B cell (primary cell): ENCODE results near the gene CEP128. TPM values are rescaled to one million over a fixed set of nuclear protein-coding genes. Genes with fewer than 3 reads are reported as not detected.

ENCODE experiments used
- ATAC-seq: fragments of 200-7000 bp; cut with Tn5 transposase; one replicate; pipeline ENCODE4 v1.10.0; 2021; ENCODE audit warnings: low read depth, mild to moderate bottlenecking, moderate number of reproducible peaks, moderate library complexity
- CTCF ChIA-PET: fragments of 350-600 bp; sonication (Branson Sonifier 250); formaldehyde crosslinking; loops from one replicate; lab custom pipeline; 2021; ENCODE audit warnings: antibody characterized with exemption, inconsistent platforms; lab: Charles Lee
- POLR2A ChIA-PET: fragments of 350-600 bp; sonication (Branson Sonifier 250); formaldehyde crosslinking; loops from one replicate; lab custom pipeline; 2021; ENCODE audit warnings: antibody characterized with exemption; lab: Charles Lee
- DNase-seq: peaks from one replicate; pipeline ENCODE4 v3.0.0; 2013
- H2AFZ ChIP-seq: 2 replicates; pipeline ENCODE4 v1.6.1; 2012; ENCODE audit warnings: mild to moderate bottlenecking, low read depth, low read length; ENCODE audit not compliant: insufficient read depth, poor library complexity, severe bottlenecking
- H3K27ac ChIP-seq, 2 donors: 1 replicate in 1 of 2; 2 replicates in 1 of 2; pipeline ENCODE4 v1.5.1; 2012 to 2013; ENCODE audit warnings: low read length in 2 of 2, mild to moderate bottlenecking in 2 of 2, moderate library complexity in 1 of 2
- H3K27me3 ChIP-seq, 4 experiments: fragments of 200-600 bp in 1 of 4; sonication (generic) in 1 of 4; replicated peaks in 1 of 4; 1 replicate in 2 of 4; 2 replicates in 2 of 4; pipeline versions ENCODE4 v1.6.1 to v1.7.0; 2013 to 2016; ENCODE audit warnings: low read length in 3 of 4, mild to moderate bottlenecking in 2 of 4, mixed read lengths in 1 of 4, moderate library complexity in 1 of 4; ENCODE audit not compliant: insufficient read depth in 4 of 4, control insufficient read depth in 3 of 4; ENCODE audit errors: control extremely low read depth in 1 of 4
- H3K36me3 ChIP-seq, 2 experiments: replicated peaks in 1 of 2; 1 replicate in 1 of 2; 2 replicates in 1 of 2; pipeline versions ENCODE4 v1.6.1 to v1.7.1; 2013; ENCODE audit warnings: low read length in 1 of 2; ENCODE audit not compliant: insufficient read depth in 2 of 2, control insufficient read depth in 1 of 2; ENCODE audit errors: control extremely low read depth in 1 of 2, extremely low read depth in 1 of 2
- H3K4me1 ChIP-seq, 2 donors: fragments of 200-600 bp in 1 of 2; sonication (generic) in 1 of 2; 1 replicate in 1 of 2; 2 replicates in 1 of 2; pipeline versions ENCODE4 v1.5.1 to v1.6.1; 2013 to 2017; ENCODE audit warnings: low read length in 2 of 2; ENCODE audit not compliant: control insufficient read depth in 2 of 2, insufficient read depth in 2 of 2
- H3K4me2 ChIP-seq: replicated peaks from 2 replicates; pipeline ENCODE3; 2012; ENCODE audit warnings: mild to moderate bottlenecking, low read depth, low read length; ENCODE audit not compliant: poor library complexity, severe bottlenecking
- H3K4me3 ChIP-seq, 5 experiments: fragments of 200-600 bp in 1 of 5; sonication (generic) in 1 of 5; 1 replicate in 3 of 5; 2 replicates in 2 of 5; pipeline versions ENCODE4 v1.5.1 to v1.7.0; 2011 to 2016; ENCODE audit warnings: low read length in 4 of 5, mild to moderate bottlenecking in 4 of 5, low read depth in 2 of 5, control low read depth in 1 of 5, moderate library complexity in 1 of 5; ENCODE audit not compliant: insufficient read depth in 1 of 5; ENCODE audit errors: control extremely low read depth in 1 of 5, extremely low read depth in 1 of 5
- H3K79me2 ChIP-seq: fragments of 200-600 bp; sonication (generic); one replicate; pipeline ENCODE4 v1.6.0; 2016; ENCODE audit warnings: low read length; ENCODE audit not compliant: control insufficient read depth, insufficient read depth
- H3K9ac ChIP-seq: fragments of 200-600 bp; sonication (generic); 2 replicates; pipeline ENCODE4 v1.6.1; 2017; ENCODE audit warnings: mild to moderate bottlenecking, low read length, moderate library complexity
- H3K9me3 ChIP-seq, 3 donors: one replicate each; pipeline versions ENCODE4 v1.6.1 to v1.7.1; 2013; ENCODE audit warnings: low read length in 2 of 3; ENCODE audit not compliant: control insufficient read depth in 2 of 3, insufficient read depth in 1 of 3; ENCODE audit errors: control extremely low read depth in 1 of 3
- H4K20me1 ChIP-seq: 2 replicates; pipeline ENCODE4 v1.6.0; 2012; ENCODE audit warnings: mild to moderate bottlenecking, low read length; ENCODE audit not compliant: insufficient read depth, control insufficient read depth, poor library complexity, severe bottlenecking
- H3K27ac Mint-ChIP-seq: one replicate; pipeline ENCODE4 v1.8.0; 2021; ENCODE audit warnings: mixed read lengths
- H3K27me3 Mint-ChIP-seq: one replicate; pipeline ENCODE4 v1.8.0; 2021; ENCODE audit warnings: mixed read lengths
- H3K4me1 Mint-ChIP-seq: one replicate; pipeline ENCODE4 v1.8.0; 2021; ENCODE audit warnings: mixed read lengths
- H3K4me3 Mint-ChIP-seq: one replicate; pipeline ENCODE4 v1.8.0; 2021; ENCODE audit warnings: mixed read lengths
- H3K9me3 Mint-ChIP-seq: one replicate; pipeline ENCODE4 v1.8.0; 2022; ENCODE audit warnings: mixed read lengths; ENCODE audit not compliant: insufficient read depth
- EZH2 ChIP-seq: IDR thresholded peaks from 2 replicates; pipeline ENCODE4 v1.6.1; 2012; ENCODE audit warnings: borderline replicate concordance, low read depth, mild to moderate bottlenecking, moderate library complexity, low read length; ENCODE audit not compliant: insufficient read depth, poor library complexity, severe bottlenecking
- WGBS: methylation state at CpG from one replicate; pipeline ENCODE4 v1.1.5; 2013; ENCODE audit warnings: missing lambda C conversion rate; ENCODE audit not compliant: insufficient coverage; 5-methylcytosine and 5-hydroxymethylcytosine counted together
- intact Hi-C: fragments of 100-400 bp; cut with micrococcal nuclease; formaldehyde crosslinking; loops from one replicate; pipeline ENCODE4 v1.10.0; 2022
- polyA plus RNA-seq: library from polyadenylated mRNA; depleted of rRNA; stranded (reverse); fragments of >200 nt; gene quantifications from 2 replicates; pipeline ENCODE4 v1.2.3, GENCODE V29; 2012
- total RNA-seq, 2 donors: library from RNA; stranded (reverse); fragments of 120-200 nt in 1 of 2; gene quantifications; 1 replicate in 1 of 2; 2 replicates in 1 of 2; pipeline versions ENCODE4 v1.2.3 to v1.2.4, GENCODE V29; 2013 to 2022
- TF ChIP-seq, protein P1 (sequence below): fragments of 200-600 bp; IDR thresholded peaks from one replicate; pipeline ENCODE4 v1.8.0; 2022; ENCODE audit warnings: antibody characterized with exemption, mild to moderate bottlenecking

The CEP128 gene
- total and polyA plus RNA-seq, 2 donors (not counting 1 experiment from before 2014, with no cell fraction given) = 1.1 to 31.6 TPM

- no peaks in the 10 kb centered on the region for H3K36me3 ChIP-seq
- intact Hi-C loops = no loop called here
- Mint-ChIP-seq H3K27ac (no peak overlapping the region), H3K9me3 (no peaks in the 10 kb centered on the region), H3K4me1 (no peaks in the 10 kb centered on the region), H3K4me3 (no peak overlapping the region), H3K27me3 (no peaks in the 10 kb centered on the region)
- no peak for DNase-seq
- no peak overlapping the region for H3K27ac ChIP-seq
- H3K9ac ChIP-seq = no peak overlapping the region
- no peak overlapping the region for H2AFZ ChIP-seq
- CTCF ChIA-PET = no interaction called here
- no peaks in the 10 kb centered on the region for H4K20me1 ChIP-seq
- ATAC-seq = no peak
- H3K4me2 ChIP-seq = no peak overlapping the region
- H3K9me3 ChIP-seq = no peaks in the 10 kb centered on the region
- POLR2A ChIA-PET = no interaction called here
- no peaks in the 10 kb centered on the region for H3K27me3 ChIP-seq
- TF ChIP-seq, protein P1, sequence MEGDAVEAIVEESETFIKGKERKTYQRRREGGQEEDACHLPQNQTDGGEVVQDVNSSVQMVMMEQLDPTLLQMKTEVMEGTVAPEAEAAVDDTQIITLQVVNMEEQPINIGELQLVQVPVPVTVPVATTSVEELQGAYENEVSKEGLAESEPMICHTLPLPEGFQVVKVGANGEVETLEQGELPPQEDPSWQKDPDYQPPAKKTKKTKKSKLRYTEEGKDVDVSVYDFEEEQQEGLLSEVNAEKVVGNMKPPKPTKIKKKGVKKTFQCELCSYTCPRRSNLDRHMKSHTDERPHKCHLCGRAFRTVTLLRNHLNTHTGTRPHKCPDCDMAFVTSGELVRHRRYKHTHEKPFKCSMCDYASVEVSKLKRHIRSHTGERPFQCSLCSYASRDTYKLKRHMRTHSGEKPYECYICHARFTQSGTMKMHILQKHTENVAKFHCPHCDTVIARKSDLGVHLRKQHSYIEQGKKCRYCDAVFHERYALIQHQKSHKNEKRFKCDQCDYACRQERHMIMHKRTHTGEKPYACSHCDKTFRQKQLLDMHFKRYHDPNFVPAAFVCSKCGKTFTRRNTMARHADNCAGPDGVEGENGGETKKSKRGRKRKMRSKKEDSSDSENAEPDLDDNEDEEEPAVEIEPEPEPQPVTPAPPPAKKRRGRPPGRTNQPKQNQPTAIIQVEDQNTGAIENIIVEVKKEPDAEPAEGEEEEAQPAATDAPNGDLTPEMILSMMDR = no peak
- no peak for TF ChIP-seq EZH2
- 95% methylated on average over 3 of the region's 4 CpGs for WGBS
- no peaks in the 10 kb centered on the region for H3K79me2 ChIP-seq
- no peak overlapping the region for H3K4me3 ChIP-seq
- H3K4me1 ChIP-seq = no peaks in the 10 kb centered on the region
These were observed 436.8 kb downstream of the CEP128 start for GRCh38 chr14:80504781-80505180.

DNA sequence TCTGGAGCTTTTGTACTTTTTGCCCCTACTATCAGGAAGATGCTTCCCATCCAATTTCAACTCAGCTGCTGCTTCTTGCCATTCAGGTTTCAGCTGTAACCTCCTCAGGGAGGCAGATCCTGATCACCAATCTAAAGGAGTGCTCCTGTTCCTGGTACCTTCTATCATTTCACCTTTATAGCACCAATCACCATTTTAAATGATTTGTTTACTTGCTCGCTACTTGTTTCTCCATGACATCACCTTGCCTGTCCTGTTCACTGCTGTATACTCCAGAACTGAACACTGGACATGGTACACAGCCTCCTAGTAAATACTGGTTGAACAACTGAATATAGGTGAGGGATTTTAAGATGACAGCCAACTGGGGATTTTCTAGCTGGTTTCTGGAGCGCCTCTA, 443.0 kb downstream of the CEP128 start:
- intact Hi-C loops = no loop called here
- Mint-ChIP-seq H3K27ac (no peak overlapping the region), H3K4me1 (no peaks in the 10 kb centered on the region), H3K27me3 (no peaks in the 10 kb centered on the region), H3K4me3 (no peak overlapping the region), H3K9me3 (no peaks in the 10 kb centered on the region)
- TF ChIP-seq, protein P1 = no peak
- no peak for TF ChIP-seq EZH2
- ATAC-seq = no peak
- H4K20me1 ChIP-seq = no peaks in the 10 kb centered on the region
- ChIA-PET CTCF (no interaction called here), POLR2A (no interaction called here)
- H3K9me3 ChIP-seq = no peaks in the 10 kb centered on the region
- no peaks in the 10 kb centered on the region for H3K27me3 ChIP-seq
- DNase-seq = no peak
- no peak overlapping the region for H3K9ac ChIP-seq
- no peak overlapping the region for H2AFZ ChIP-seq
- no peak overlapping the region for H3K4me2 ChIP-seq
- H3K36me3 ChIP-seq = no peaks in the 10 kb centered on the region
- H3K79me2 ChIP-seq = no peaks in the 10 kb centered on the region
- H3K27ac ChIP-seq = no peak overlapping the region
- no peaks in the 10 kb centered on the region for H3K4me1 ChIP-seq
- WGBS = no CpG with 5 or more reads among the region's 2 CpGs
- no peak overlapping the region for H3K4me3 ChIP-seq
